Measurements from ENCODE around the gene UFC1.

DNA sequence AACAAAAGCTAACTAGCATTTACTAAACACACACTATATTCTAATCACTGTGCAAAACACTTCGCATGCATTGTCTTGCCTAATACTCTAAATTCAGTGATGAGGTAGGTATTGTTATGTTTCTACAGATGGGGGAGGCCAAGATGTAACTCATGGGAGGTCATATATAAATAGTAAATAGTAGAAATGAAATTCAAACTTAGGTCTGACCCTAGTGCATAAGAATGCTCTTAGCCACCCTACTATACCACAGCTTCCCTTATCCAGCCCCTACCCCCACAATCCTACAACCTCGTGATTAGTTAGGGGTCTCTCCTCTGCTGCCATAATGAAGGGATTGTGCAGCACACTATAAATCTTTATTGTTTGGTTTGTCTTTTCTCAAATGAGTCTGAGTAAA, 39.2 kb upstream of the UFC1 start:
- TF ChIP-seq POLR2A (IDR thresholded peaks at IDR 0.05) (no peak), EP300 (IDR thresholded peaks at IDR 0.05) (no peak)

All from tibial nerve (tissue), 3 donors.